Measurements from ENCODE around the gene CHDH. TPM values are rescaled to one million over a fixed set of nuclear protein-coding genes. Genes with fewer than 3 reads are reported as not detected.

The CHDH gene
- total and polyA plus RNA-seq, 2 donors (not counting 3 experiments of a cell fraction or from before 2014, with no cell fraction given): 0.04 to 0.06 TPM

DNA sequence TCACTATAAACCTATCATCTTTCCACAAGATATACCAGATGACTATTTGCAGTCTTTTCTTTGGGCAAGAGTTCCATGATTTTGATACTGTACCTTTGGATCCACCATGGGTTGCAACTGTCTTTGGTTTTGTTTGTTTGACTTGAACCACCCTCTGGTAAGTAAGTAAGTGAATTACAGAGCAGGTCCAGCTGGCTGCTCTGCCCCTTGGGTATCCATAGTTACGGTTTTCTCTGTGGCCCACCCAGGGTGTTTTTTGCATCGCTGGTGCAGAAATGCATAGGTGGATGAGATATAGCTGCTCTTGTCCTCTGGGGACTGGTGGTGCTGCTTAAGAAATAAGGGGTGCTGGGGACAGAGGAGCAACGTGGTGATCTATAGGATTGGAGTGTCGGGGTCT lies 33.8 kb downstream of the CHDH start:
- DNase-seq (ENCODE audit: low read depth, low spot score) (no peak), FAIRE-seq (no peak)
- Histone ChIP-seq H4K20me1 (replicated peaks; ENCODE audit: control insufficient read depth, extremely low read depth, insufficient read depth, low read length) (no peaks in the 10 kb centered on the region), H3K9me3 (replicated peaks; ENCODE audit: control insufficient read depth, insufficient read depth, low read length) (no peaks in the 10 kb centered on the region), H2AFZ (ENCODE audit: low read depth, low read length) (no peak overlapping the region), H3K27ac (ENCODE audit: insufficient read depth, low read depth, low read length) (no peak overlapping the region), H3K9me1 (replicated peaks; ENCODE audit: control insufficient read depth, extremely low read depth, insufficient read depth, low read length) (no peaks in the 10 kb centered on the region), H3K4me3 (replicated peaks in 1 of 3; ENCODE audit: insufficient read depth in 1 of 3, low read depth in 1 of 3, low read length in 3 of 3) (no peak overlapping the region), H3K9ac (replicated peaks; ENCODE audit: extremely low read depth, insufficient read depth, low read length) (no peak overlapping the region), H3K27me3 (ENCODE audit: control insufficient read depth in 2 of 2, insufficient read depth in 2 of 2, low read length in 2 of 2) (no peaks in the 10 kb centered on the region), H3K4me2 (ENCODE audit: insufficient read depth, low read length) (no peak overlapping the region), H3K36me3 (ENCODE audit: control insufficient read depth in 2 of 2, extremely low read depth in 1 of 2, insufficient read depth in 2 of 2, low read length in 2 of 2) (no peaks in the 10 kb centered on the region), H3K4me1 (ENCODE audit: control insufficient read depth, extremely low read depth, insufficient read depth, low read length) (no peaks in the 10 kb centered on the region), H3K79me2 (ENCODE audit: control insufficient read depth, insufficient read depth, low read length) (no peaks in the 10 kb centered on the region)
- dilution Hi-C loops (cut with MboI; ENCODE audit: extremely low pct_ligation_motif_present, low sequenced_read_pairs): no loop called here
- no peak for TF ChIP-seq JUN (IDR thresholded peaks at IDR 0.05; ENCODE audit: borderline replicate concordance, insufficient read depth, insufficient read length, low read depth)
- TF ChIP-seq EZH2 (IDR thresholded peaks at IDR 0.05; ENCODE audit: borderline replicate concordance, low read depth, low read length, severe bottlenecking): no peak
- TF ChIP-seq FOS (IDR thresholded peaks at IDR 0.05; ENCODE audit: borderline replicate concordance, insufficient read depth, low read length): no peak
- no peak for TF ChIP-seq POLR2A (IDR thresholded peaks at IDR 0.05; ENCODE audit: low read depth, low read length)
- no peak for TF ChIP-seq POLR2AphosphoS5 (IDR thresholded peaks at IDR 0.05; ENCODE audit: insufficient read depth, low read depth, low read length)
- TF ChIP-seq MYC (IDR thresholded peaks at IDR 0.05; ENCODE audit: low read depth, low read length): no peak
- TF ChIP-seq, protein P1, sequence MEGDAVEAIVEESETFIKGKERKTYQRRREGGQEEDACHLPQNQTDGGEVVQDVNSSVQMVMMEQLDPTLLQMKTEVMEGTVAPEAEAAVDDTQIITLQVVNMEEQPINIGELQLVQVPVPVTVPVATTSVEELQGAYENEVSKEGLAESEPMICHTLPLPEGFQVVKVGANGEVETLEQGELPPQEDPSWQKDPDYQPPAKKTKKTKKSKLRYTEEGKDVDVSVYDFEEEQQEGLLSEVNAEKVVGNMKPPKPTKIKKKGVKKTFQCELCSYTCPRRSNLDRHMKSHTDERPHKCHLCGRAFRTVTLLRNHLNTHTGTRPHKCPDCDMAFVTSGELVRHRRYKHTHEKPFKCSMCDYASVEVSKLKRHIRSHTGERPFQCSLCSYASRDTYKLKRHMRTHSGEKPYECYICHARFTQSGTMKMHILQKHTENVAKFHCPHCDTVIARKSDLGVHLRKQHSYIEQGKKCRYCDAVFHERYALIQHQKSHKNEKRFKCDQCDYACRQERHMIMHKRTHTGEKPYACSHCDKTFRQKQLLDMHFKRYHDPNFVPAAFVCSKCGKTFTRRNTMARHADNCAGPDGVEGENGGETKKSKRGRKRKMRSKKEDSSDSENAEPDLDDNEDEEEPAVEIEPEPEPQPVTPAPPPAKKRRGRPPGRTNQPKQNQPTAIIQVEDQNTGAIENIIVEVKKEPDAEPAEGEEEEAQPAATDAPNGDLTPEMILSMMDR (IDR thresholded peaks at IDR 0.05; ENCODE audit: extremely low read depth in 1 of 2, insufficient read depth in 1 of 2, low read depth in 1 of 2, low read length in 2 of 2): no peak
- no peak for TF ChIP-seq GATA2 (IDR thresholded peaks at IDR 0.05; ENCODE audit: insufficient read depth, insufficient read length, low read depth, low read length)
- intact Hi-C loops (cut with micrococcal nuclease): no loop called here
- no TSS peak for BruUV-seq (replicated peaks)
- ChIA-PET CTCF (no interaction called here), POLR2A (no interaction called here)
